Erythroblast (primary cell): ENCODE results near the gene MAG.

Experiments used
- GATA1 ChIP-seq: IDR thresholded peaks from 2 replicates; pipeline ENCODE4 v1.6.1; 2011; ENCODE audit warnings: low read depth, mild to moderate bottlenecking, control low read depth, low read length, moderate library complexity
- POLR2A ChIP-seq: IDR thresholded peaks from 2 replicates; pipeline ENCODE4 v1.6.1; 2011; ENCODE audit warnings: mild to moderate bottlenecking, low read length

- TF ChIP-seq POLR2A (no peak), GATA1 (no peak)
Measured at GRCh38 chr19:35291259-35291658, 702 bp upstream of the MAG start.
